Trophoblast cell (in vitro differentiated cells and primary cell): ENCODE measurements around the gene TBC1D17.

Experiments used
- DNase-seq, 2 donors: peaks; one replicate each; pipeline ENCODE4 v3.0.0-alpha.2; 2016
- H2AFZ ChIP-seq: 2 replicates; pipeline ENCODE4 v1.6.1; 2013; ENCODE audit warnings: low read length, moderate library complexity, mild to moderate bottlenecking; ENCODE audit not compliant: insufficient read depth, poor library complexity
- H2AK5ac ChIP-seq: 2 replicates; pipeline ENCODE4 v1.6.1; 2013; ENCODE audit warnings: mild to moderate bottlenecking, low read length
- H2BK120ac ChIP-seq: 2 replicates; pipeline ENCODE4 v1.6.1; 2013; ENCODE audit warnings: low read length, mild to moderate bottlenecking, moderate library complexity; ENCODE audit not compliant: insufficient read depth, poor library complexity
- H2BK12ac ChIP-seq: 2 replicates; pipeline ENCODE4 v1.6.1; 2013; ENCODE audit warnings: mild to moderate bottlenecking, low read length, moderate library complexity
- H2BK5ac ChIP-seq: 2 replicates; pipeline ENCODE4 v1.6.1; 2013; ENCODE audit warnings: low read length, low read depth, moderate library complexity, mild to moderate bottlenecking; ENCODE audit not compliant: poor library complexity
- H3K14ac ChIP-seq: 2 replicates; pipeline ENCODE4 v1.6.1; 2013; ENCODE audit warnings: mild to moderate bottlenecking, low read length
- H3K18ac ChIP-seq: 2 replicates; pipeline ENCODE4 v1.6.1; 2013; ENCODE audit warnings: mild to moderate bottlenecking, low read length
- H3K23ac ChIP-seq: 2 replicates; pipeline ENCODE4 v1.6.1; 2013; ENCODE audit warnings: low read length
- H3K27ac ChIP-seq: 2 replicates; pipeline ENCODE4 v1.5.1; 2013; ENCODE audit warnings: low read depth, mild to moderate bottlenecking, inconsistent platforms, low read length, moderate library complexity
- H3K27me3 ChIP-seq: 2 replicates; pipeline ENCODE4 v1.6.1; 2013; ENCODE audit warnings: inconsistent platforms, mild to moderate bottlenecking, low read length, moderate library complexity; ENCODE audit not compliant: insufficient read depth
- H3K36me3 ChIP-seq, 2 experiments: 1 replicate in 1 of 2; 2 replicates in 1 of 2; pipeline ENCODE4 v1.6.1; 2013; ENCODE audit warnings: low read length in 2 of 2, mild to moderate bottlenecking in 2 of 2, moderate library complexity in 1 of 2; ENCODE audit not compliant: insufficient read depth in 2 of 2, control insufficient read depth in 1 of 2
- H3K4ac ChIP-seq: 2 replicates; pipeline ENCODE4 v1.6.1; 2013; ENCODE audit warnings: low read depth, mild to moderate bottlenecking, low read length, moderate library complexity
- H3K4me1 ChIP-seq, 2 experiments: 1 replicate in 1 of 2; 2 replicates in 1 of 2; pipeline ENCODE4 v1.6.1; 2013; ENCODE audit warnings: low read length in 2 of 2, mild to moderate bottlenecking in 2 of 2, moderate library complexity in 1 of 2; ENCODE audit not compliant: insufficient read depth in 2 of 2, control insufficient read depth in 1 of 2
- H3K4me2 ChIP-seq: 2 replicates; pipeline ENCODE4 v1.6.1; 2013; ENCODE audit warnings: inconsistent platforms, mild to moderate bottlenecking, low read length, moderate library complexity
- H3K4me3 ChIP-seq: 2 replicates; pipeline ENCODE4 v1.5.1; 2013; ENCODE audit warnings: mild to moderate bottlenecking, low read depth, low read length, inconsistent platforms
- H3K79me1 ChIP-seq: one replicate; pipeline ENCODE4 v1.6.1; 2013; ENCODE audit warnings: low read length
- H3K79me2 ChIP-seq: 2 replicates; pipeline ENCODE4 v1.6.1; 2013; ENCODE audit warnings: low read length, mild to moderate bottlenecking; ENCODE audit not compliant: control insufficient read depth, insufficient read depth, poor library complexity
- H3K9ac ChIP-seq: 2 replicates; pipeline ENCODE4 v1.6.1; 2013; ENCODE audit warnings: mild to moderate bottlenecking, low read length
- H3K9me3 ChIP-seq: 2 replicates; pipeline ENCODE4 v1.6.1; 2013; ENCODE audit warnings: low read depth, mild to moderate bottlenecking, control low read depth, inconsistent platforms, low read length; ENCODE audit not compliant: insufficient read depth
- H4K12ac ChIP-seq: 2 replicates; pipeline ENCODE4 v1.6.1; 2013; ENCODE audit warnings: low read depth, mild to moderate bottlenecking, low read length, moderate library complexity
- H4K8ac ChIP-seq: 2 replicates; pipeline ENCODE4 v1.6.1; 2013; ENCODE audit warnings: low read depth, mild to moderate bottlenecking, low read length, moderate library complexity
- H4K91ac ChIP-seq: one replicate; pipeline ENCODE4 v1.6.1; 2013; ENCODE audit warnings: low read depth, mild to moderate bottlenecking, low read length, moderate library complexity
- WGBS: extraction: QIAGEN DNeasy Blood & Tissue Kit; methylation state at CpG from one replicate; pipeline ENCODE4 v1.1.7; 2013; ENCODE audit warnings: missing lambda C conversion rate; ENCODE audit not compliant: insufficient read length, insufficient coverage; ENCODE audit errors: extremely low coverage; 5-methylcytosine and 5-hydroxymethylcytosine counted together

TBC1D17 gene

DNA sequence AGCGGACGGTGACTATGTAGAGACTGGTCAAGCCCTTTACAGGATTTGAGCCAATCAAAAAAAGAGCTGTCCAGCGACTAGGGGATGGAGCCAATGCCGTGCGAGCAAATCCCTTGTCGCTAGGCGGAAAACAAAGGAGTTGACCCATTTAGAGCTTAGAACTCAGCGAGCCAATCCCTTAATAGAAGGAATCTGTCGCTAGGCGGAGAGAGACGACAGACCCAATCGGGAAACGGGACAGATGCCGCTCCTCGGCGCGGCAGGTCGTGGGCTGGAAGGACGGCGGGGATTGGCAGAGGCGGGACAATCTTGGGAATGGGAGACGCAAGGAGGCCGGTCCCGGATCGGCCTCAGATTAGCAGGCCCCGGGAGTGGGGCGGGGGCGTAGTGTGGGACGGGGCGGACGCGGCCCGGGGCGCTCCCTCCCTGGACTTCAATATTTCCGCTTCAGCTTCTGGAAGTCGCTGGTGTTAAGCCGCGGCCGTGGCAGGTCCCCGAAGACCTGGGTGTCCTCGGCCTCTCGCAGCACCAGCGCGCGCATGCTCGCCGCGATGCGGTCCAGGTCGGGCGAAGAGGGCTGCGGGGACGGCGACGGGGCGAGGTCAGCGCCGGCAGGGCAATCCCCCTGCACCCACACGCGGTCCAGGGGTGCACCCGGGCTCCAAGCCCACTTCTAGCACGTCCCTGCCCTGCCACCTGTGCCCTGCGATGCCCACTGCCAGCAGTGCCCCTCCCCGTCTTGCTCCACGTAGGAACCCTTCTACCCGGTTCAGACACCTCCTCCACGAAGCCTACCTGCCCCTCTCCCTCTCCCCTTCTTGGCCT lies 7.8 kb upstream of the TBC1D17 start:
- Histone ChIP-seq H3K4me2 (peak overlapping the region; percentile 74), H3K9ac (peak overlapping the region; percentile 65), H3K27ac (peak overlapping the region; percentile 89), H3K36me3 (peaks cover 36% of the 10 kb centered on the region in 2 experiments), H3K4me3 (peak overlapping the region; percentile 76), H3K4ac (peak overlapping the region; percentile 72), H2AFZ (peak overlapping the region; percentile 34), H3K23ac (no peak overlapping the region), H4K8ac (peak overlapping the region; percentile 80), H3K14ac (peak overlapping the region; percentile 89), H3K27me3 (no peaks in the 10 kb centered on the region), H3K79me2 (peaks cover 7% of the 10 kb centered on the region), H3K18ac (peak overlapping the region; percentile 70), H3K79me1 (peaks cover 18% of the 10 kb centered on the region), H4K12ac (peak overlapping the region; percentile 93), H2BK120ac (peak overlapping the region; percentile 22), H2BK12ac (peak overlapping the region; percentile 3), H2BK5ac (peak overlapping the region; percentile 39), H2AK5ac (peak overlapping the region; percentile 77), H3K4me1 (peaks cover 15 to 23% of the 10 kb centered on the region in 2 experiments), H3K9me3 (no peaks in the 10 kb centered on the region), H4K91ac (peak overlapping the region; percentile 86)
- peak; percentile 99 to 100 for DNase-seq
- WGBS = no CpG with 5 or more reads among the region's 67 CpGs

DNA sequence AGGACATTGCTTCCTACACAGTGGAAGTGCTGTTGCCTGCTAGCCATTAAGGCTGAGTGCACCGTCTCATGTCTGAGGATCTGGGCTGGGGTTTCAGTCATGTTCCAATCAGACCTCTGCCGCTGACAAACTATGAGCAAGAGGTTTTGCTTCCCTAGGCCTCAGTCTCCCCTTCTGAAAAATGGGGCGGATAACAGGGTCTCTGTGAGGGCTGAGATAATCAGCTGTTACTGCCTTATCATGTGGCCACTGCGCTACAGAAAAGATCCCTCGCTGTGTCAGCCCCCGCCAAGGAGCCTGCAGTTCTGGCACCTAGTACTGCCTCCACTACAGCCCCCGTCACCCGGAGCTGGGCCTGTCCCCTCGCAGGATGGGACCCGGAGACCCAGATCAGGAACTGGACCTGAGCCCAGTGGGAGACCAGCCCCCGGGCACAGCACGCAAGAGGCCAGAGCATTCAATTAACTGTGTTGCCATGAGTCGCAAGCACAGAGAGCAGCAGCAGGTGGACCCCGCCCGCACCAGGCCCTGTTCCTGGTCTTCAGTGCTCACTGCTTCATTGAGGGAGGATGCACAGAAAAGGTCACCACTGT lies 7.1 kb upstream of the TBC1D17 start:
- Histone ChIP-seq H2AFZ (peak overlapping the region; percentile 34), H3K27ac (peak overlapping the region; percentile 89), H4K8ac (peak overlapping the region; percentile 80), H3K79me2 (peaks cover 9% of the 10 kb centered on the region), H2BK5ac (peak overlapping the region; percentile 39), H3K4ac (peak overlapping the region; percentile 72), H3K14ac (peak overlapping the region; percentile 89), H4K91ac (peak overlapping the region; percentile 86), H2AK5ac (peak overlapping the region; percentile 77), H3K27me3 (no peaks in the 10 kb centered on the region), H2BK120ac (peak overlapping the region; percentile 22), H2BK12ac (peak overlapping the region; percentile 21), H3K18ac (peak overlapping the region; percentile 70), H3K23ac (no peak overlapping the region), H3K9me3 (no peaks in the 10 kb centered on the region), H3K4me1 (peaks cover 18 to 25% of the 10 kb centered on the region in 2 experiments), H3K4me3 (peak overlapping the region; percentile 76), H3K79me1 (peaks cover 19% of the 10 kb centered on the region), H3K9ac (peak overlapping the region; percentile 11), H3K36me3 (peaks cover 32% of the 10 kb centered on the region in 2 experiments), H4K12ac (peak overlapping the region; percentile 93), H3K4me2 (peak overlapping the region; percentile 74)
- no CpG with 5 or more reads among the region's 15 CpGs for WGBS
- DNase-seq = no peak

DNA sequence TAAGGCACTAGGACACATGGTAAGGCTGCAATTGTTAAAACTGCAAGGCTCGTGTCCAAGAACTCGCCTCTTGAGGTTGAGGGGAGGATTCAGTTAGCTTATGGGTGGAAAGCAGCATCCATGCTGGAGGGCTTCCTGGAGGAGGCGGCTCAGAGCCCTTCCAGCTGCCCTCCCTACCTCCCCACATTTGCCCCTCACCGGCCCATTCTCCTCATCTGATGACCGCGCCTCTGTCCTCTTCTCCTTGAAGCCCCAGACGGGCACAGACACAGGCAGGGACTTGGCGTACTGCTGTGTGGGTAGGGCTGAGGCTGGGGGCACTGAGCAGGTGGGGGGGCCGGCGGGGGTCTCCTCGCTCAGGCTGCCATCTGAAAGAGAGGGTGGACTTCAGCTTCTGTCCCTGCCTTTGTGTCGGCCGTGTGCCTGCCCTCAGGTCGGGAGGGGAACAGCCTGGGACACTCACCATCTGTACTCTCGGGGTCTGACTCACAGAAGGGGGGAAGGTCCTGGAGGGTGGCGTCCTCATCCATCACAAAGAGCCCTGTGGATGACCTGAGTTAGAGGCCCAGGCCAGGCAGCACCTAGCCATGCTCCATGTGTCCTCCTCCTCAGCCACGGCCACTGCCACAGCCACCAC lies 6.0 kb upstream of the TBC1D17 start:
- H4K12ac ChIP-seq = no peak overlapping the region
- no peak overlapping the region for H3K9ac ChIP-seq
- H3K36me3 ChIP-seq = peaks cover 32% of the 10 kb centered on the region in 2 experiments
- no peak overlapping the region for H3K14ac ChIP-seq
- no peak overlapping the region for H4K91ac ChIP-seq
- peaks cover 29% of the 10 kb centered on the region for H3K79me1 ChIP-seq
- H3K4me3 ChIP-seq = peak overlapping the region; percentile 11
- no peak overlapping the region for H3K4me2 ChIP-seq
- no peak overlapping the region for H3K23ac ChIP-seq
- no peak overlapping the region for H2BK5ac ChIP-seq
- H4K8ac ChIP-seq = no peak overlapping the region
- no peak overlapping the region for H3K27ac ChIP-seq
- no peaks in the 10 kb centered on the region for H3K9me3 ChIP-seq
- peaks cover 19% of the 10 kb centered on the region for H3K79me2 ChIP-seq
- no peak overlapping the region for H2AFZ ChIP-seq
- DNase-seq = no peak
- H3K4me1 ChIP-seq = peaks cover 18 to 20% of the 10 kb centered on the region in 2 experiments
- H2BK120ac ChIP-seq = no peak overlapping the region
- H3K27me3 ChIP-seq = no peaks in the 10 kb centered on the region
- H3K18ac ChIP-seq = no peak overlapping the region
- H3K4ac ChIP-seq = no peak overlapping the region
- H2AK5ac ChIP-seq = no peak overlapping the region
- WGBS = no CpG with 5 or more reads among the region's 17 CpGs
- no peak overlapping the region for H2BK12ac ChIP-seq

DNA sequence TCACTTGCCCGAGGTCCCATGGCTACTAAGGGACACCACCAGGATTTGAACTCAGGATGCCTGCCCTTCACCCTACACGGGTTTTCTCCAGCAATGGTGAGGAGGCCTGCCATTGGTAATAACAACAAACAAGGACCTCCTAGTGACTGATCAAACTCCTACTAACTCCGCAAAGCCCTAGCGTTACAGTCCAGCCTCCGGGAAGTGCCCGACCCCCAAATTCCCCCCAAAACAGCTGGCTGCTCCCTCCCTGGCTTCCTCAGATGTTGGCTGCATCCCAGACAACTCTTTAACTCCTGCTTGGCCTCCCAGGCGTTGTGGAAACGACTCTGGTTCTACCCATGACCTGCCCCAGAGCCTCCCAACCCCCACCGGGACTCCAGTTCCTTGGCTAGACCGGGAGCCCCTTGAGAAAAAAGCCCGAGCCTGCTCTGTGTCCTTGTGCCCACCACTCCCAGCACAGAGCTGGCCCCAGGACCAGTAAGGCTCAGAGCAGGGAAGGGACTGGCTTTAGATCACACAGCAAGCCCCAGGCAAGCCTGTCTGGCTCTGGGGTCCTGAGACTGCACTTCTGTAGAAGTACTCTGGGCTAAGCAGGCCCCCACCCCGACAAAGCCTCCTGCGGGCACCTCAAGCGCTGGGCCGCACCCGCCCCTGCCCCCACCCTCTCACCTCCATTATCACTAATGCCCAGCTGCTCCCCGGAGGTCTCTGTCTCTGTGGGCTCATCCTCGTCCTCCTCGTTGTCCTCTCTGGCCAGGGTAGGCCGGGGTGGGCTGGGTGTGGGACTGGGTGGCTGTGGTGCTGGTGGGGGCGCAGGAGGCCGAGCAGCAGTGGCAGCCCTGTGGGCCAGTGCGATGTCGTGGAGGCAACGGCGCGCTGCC lies 5.0 kb upstream of the TBC1D17 start:
- Histone ChIP-seq H3K27me3 (no peaks in the 10 kb centered on the region), H2AFZ (no peak overlapping the region), H3K79me1 (peaks cover 27% of the 10 kb centered on the region), H3K9me3 (no peaks in the 10 kb centered on the region), H4K12ac (no peak overlapping the region), H3K14ac (no peak overlapping the region), H2BK12ac (no peak overlapping the region), H3K27ac (no peak overlapping the region), H2BK5ac (no peak overlapping the region), H4K8ac (no peak overlapping the region), H3K23ac (no peak overlapping the region), H3K9ac (no peak overlapping the region), H3K4me1 (peaks cover 16 to 19% of the 10 kb centered on the region in 2 experiments), H2AK5ac (no peak overlapping the region), H4K91ac (no peak overlapping the region), H3K4ac (no peak overlapping the region), H3K4me3 (no peak overlapping the region), H3K18ac (no peak overlapping the region), H2BK120ac (no peak overlapping the region), H3K79me2 (peaks cover 22% of the 10 kb centered on the region), H3K36me3 (peaks cover 32% of the 10 kb centered on the region in 2 experiments), H3K4me2 (no peak overlapping the region)
- DNase-seq = no peak
- no CpG with 5 or more reads among the region's 27 CpGs for WGBS
